Skeletal muscle tissue (tissue), 4 donors: ENCODE data around the gene SLA2. TPM values are rescaled to one million over a fixed set of nuclear protein-coding genes. Genes with fewer than 3 reads are reported as not detected.
"Not testable (repeated sequence)": the region's sequence is repeated elsewhere in the genome, so short reads cannot be mapped to it uniquely, and the experiment has no call there.

ENCODE experiments used
- H3K27ac ChIP-seq: one replicate; pipeline ENCODE4 v1.7.0; 2013; ENCODE audit warnings: mild to moderate bottlenecking, low read depth, low read length, inconsistent platforms
- H3K27me3 ChIP-seq, 3 donors: one replicate each; pipeline ENCODE4 v1.7.0; 2013; ENCODE audit warnings: low read length in 3 of 3; ENCODE audit not compliant: control insufficient read depth in 3 of 3, insufficient read depth in 3 of 3
- H3K36me3 ChIP-seq, 3 donors: one replicate each; pipeline ENCODE4 v1.7.0; 2013; ENCODE audit warnings: low read length in 3 of 3; ENCODE audit not compliant: control insufficient read depth in 3 of 3, insufficient read depth in 3 of 3
- H3K4me1 ChIP-seq, 3 donors: one replicate each; pipeline ENCODE4 v1.7.0; 2013; ENCODE audit warnings: low read length in 3 of 3, mild to moderate bottlenecking in 3 of 3; ENCODE audit not compliant: control insufficient read depth in 3 of 3, insufficient read depth in 3 of 3
- H3K4me3 ChIP-seq, 3 donors: one replicate each; pipeline ENCODE4 v1.7.0; 2013; ENCODE audit warnings: low read length in 3 of 3
- H3K9ac ChIP-seq, 3 donors: one replicate each; pipeline ENCODE4 v1.7.0; 2013; ENCODE audit warnings: low read length in 3 of 3, mild to moderate bottlenecking in 3 of 3, moderate library complexity in 2 of 3, low read depth in 1 of 3
- H3K9me3 ChIP-seq, 3 donors: one replicate each; pipeline ENCODE4 v1.7.0; 2013; ENCODE audit warnings: low read length in 3 of 3; ENCODE audit not compliant: control insufficient read depth in 3 of 3
- total RNA-seq: library from RNA; depleted of rRNA; stranded (reverse); fragments of >200 nt; gene quantifications from one replicate; pipeline ENCODE4 v1.2.3, GENCODE V29; 2014
- donor health status: Osteomylitis.

Gene SLA2
- total RNA-seq, 1 donor from 2014 or later = not detected

DNA sequence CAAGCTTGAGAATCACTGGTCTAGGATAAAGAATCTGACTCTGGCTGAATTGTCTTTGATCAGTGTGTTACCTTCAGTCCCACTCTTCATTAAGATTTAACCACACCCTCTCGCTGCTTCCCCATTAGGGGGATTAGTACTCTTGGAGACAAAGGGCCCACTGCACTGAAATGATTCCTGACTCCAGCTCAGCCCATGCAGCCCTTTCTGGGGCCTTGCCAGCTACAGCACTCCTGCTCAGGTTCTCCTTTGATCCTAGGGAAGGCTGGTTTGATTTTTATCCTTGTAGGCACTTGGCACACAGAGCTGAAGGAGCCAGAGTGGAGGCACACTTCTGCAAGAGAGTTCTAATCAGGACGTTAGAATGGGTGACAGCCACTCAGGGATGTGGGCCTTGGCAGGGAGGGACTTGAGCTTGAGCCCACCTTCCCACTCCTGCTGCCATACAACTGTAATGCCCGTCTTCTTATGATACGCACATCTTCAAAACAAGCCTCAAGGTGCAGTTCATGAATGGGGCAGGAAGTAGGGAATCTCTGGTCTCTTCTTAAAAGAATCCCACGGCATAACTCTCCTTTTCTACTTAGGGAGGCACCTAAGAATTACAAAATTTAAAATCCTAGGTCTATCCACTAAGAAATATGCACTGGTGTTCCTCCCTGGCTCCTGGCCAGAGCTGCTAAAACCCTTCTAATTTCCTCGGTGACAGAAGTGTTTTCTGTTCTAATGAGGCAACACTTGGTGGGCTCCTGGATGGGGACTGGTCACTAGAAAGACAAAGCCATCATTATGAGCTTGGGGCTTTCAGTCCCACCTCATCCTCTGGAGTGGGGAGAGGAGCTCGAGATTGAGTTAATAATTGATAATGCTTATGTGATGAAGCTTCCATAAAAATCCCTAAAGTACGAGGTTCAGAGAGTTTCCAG lies 1.5 kb upstream of the SLA2 start:
- no peaks in the 10 kb centered on the region for H3K27me3 ChIP-seq
- no peaks in the 10 kb centered on the region for H3K4me1 ChIP-seq
- peaks cover 8 to 9% (median 9%) of the 10 kb centered on the region in 3 donors for H3K36me3 ChIP-seq
- H3K27ac ChIP-seq = no peak overlapping the region
- H3K9me3 ChIP-seq = no peaks in the 10 kb centered on the region
- no peak overlapping the region for H3K9ac ChIP-seq
- H3K4me3 ChIP-seq = no peak overlapping the region

DNA sequence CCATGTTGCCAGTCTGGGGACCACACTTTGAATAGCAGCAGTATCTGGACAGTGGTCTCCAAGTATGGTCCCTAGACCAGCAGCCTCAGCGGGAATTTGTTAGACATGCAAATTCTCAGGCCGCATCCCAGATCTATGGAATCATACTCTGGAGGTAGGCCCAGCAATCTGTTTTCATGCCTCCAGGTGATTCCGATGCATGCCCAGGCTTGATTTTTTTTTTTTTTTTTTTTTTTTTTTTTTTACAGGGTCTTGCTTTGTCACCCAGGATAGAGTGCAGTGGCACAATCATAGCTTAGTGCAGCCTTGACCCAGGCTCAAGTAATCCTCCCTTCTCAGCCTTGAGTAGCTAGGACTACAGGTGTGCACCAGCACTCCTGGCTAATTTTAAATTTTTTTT lies 682 bp upstream of the SLA2 start:
- H3K9me3 ChIP-seq = no peaks in the 10 kb centered on the region
- no peaks in the 10 kb centered on the region for H3K4me1 ChIP-seq
- peaks cover 4 to 6% (median 5%) of the 10 kb centered on the region in 3 donors for H3K36me3 ChIP-seq
- H3K27ac ChIP-seq = no peak overlapping the region
- no peak overlapping the region for H3K9ac ChIP-seq
- H3K27me3 ChIP-seq = no peaks in the 10 kb centered on the region
- H3K4me3 ChIP-seq = no peak overlapping the region

DNA sequence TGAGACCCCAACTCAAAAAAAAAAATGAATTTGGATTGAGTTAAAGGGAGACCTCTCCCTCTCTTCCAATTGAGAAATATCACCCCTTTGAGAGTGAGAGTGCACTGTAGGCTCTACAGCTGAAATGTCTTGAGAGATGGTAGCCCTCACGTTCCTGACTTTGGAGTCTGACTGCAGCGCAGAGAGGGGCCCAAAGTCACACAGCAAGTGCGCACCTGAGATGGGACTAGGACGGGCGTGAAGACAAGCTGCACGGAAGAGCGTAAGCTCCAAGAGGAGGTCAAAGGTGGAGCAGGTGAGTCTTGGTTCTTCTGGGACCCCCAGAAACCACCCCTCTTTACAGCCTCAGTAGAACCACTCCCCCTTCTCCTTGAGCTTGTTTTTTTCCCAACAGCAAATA lies 643 bp downstream of the SLA2 start:
- no peaks in the 10 kb centered on the region for H3K4me1 ChIP-seq
- H3K9ac ChIP-seq = no peak overlapping the region
- no peak overlapping the region for H3K4me3 ChIP-seq
- H3K27me3 ChIP-seq = no peaks in the 10 kb centered on the region
- H3K27ac ChIP-seq = no peak overlapping the region
- H3K36me3 ChIP-seq = peaks cover 0 to 2% (median 0%) of the 10 kb centered on the region in 3 donors
- H3K9me3 ChIP-seq = no peaks in the 10 kb centered on the region

DNA sequence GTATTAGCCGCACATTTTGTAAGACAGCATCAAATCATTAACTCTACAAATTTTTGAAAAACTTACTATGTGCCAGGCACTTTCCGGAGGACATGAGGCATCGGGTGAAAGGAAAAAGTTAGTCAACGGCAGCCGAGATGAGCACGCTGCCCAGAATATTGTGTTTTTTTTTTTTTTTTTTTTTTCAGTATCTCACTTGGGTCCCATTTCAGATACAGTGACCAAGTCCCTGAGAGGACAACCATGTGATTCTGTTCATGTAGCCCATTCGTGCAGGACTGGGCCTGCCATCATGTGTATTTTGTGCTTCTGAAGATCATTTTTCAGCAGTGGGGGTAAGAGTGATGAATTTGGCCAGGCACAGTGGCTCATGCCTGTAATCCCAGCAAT lies 1.3 kb downstream of the SLA2 start:
- H3K27ac ChIP-seq = no peak overlapping the region
- H3K9me3 ChIP-seq = no peaks in the 10 kb centered on the region
- no peak overlapping the region for H3K4me3 ChIP-seq

DNA sequence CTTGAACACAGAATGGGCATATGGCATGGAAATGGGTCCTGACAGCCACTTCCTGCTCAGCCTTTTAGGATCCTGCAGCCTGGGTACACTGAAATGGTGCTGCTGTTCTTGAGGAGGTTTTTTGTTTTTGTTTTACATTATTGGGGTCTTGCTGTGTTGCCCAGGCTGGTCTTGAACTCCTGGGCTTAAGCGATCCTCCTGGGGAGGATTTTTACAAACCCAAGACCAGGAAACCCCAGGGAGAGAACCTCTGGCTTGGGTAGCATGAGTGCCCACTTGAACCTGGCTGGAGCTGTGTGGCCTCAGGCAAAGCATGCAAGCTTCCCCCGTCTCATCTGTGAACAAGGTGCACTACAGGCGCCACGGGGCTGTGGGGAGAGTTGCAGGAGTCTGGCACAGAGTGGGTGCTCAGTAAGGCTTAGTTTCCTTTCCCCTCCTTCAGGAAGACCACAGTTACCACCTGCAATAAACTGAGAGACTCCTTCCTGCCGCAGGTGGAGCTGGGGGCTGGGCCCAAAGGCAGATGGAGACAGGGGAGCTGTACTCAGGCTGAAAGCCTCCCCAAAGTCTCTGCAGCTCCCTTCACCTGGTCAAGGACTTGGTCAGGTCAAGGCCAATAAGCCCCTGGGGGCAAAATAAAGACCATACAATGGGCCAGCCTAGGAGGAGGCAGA lies 1.8 kb downstream of the SLA2 start:
- Histone ChIP-seq H3K27ac (no peak overlapping the region), H3K36me3 (peaks cover 0 to 2% (median 0%) of the 10 kb centered on the region in 3 donors), H3K9me3 (no peaks in the 10 kb centered on the region), H3K27me3 (no peaks in the 10 kb centered on the region), H3K9ac (no peak overlapping the region), H3K4me1 (no peaks in the 10 kb centered on the region), H3K4me3 (no peak overlapping the region)

More for the DNA sequence above, 1.3 kb downstream of the SLA2 start:
- H3K27me3 ChIP-seq = no peaks in the 10 kb centered on the region
- H3K36me3 ChIP-seq = peaks cover 0 to 2% (median 0%) of the 10 kb centered on the region in 3 donors
- H3K4me1 ChIP-seq = no peaks in the 10 kb centered on the region
- no peak overlapping the region for H3K9ac ChIP-seq

DNA sequence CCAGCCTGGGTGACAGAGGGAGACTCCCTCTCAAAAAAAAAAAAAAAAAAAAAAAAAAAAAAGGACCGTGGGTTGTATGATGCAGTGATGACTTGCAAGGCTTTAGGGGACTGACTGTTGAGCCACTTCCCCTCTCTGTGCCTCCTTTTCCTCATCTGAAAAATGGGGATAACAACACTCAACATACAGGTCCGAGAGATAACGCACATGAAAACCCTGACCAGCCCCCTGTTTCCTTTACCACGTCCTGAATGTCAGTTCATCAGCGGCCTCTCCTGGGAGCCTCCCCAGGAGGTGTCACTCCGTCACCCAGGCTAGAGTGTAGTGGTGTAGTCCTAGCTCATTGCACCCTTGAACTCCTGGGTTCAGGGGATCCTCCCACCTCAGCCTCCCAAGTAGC lies 3.9 kb downstream of the SLA2 start:
- no peak overlapping the region for H3K9ac ChIP-seq
- no peak overlapping the region for H3K4me3 ChIP-seq
- H3K27me3 ChIP-seq = no peaks in the 10 kb centered on the region
- no peaks in the 10 kb centered on the region for H3K9me3 ChIP-seq
- H3K4me1 ChIP-seq = no peaks in the 10 kb centered on the region
- no peak overlapping the region for H3K27ac ChIP-seq
- H3K36me3 ChIP-seq = peaks cover 0 to 2% (median 0%) of the 10 kb centered on the region in 3 donors

DNA sequence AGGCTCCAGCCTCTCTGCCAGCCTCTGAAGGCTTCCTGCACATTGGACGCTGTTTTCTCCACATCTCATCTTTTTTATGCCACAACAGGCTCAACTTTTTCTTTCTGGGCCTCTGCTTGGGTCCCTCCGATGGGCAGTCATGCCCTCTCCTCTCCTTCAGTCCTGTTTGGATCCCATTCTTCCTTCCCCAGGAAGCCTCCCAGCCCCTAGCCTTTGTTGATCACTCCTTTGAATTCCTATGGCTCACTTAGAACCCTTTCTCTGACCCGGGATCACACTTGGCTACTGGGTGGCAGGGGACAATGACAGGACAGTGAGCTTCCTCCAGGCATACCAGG lies 4.5 kb downstream of the SLA2 start:
- Histone ChIP-seq H3K4me3 (no peak overlapping the region), H3K36me3 (peaks cover 0 to 2% (median 0%) of the 10 kb centered on the region in 3 donors), H3K9me3 (no peaks in the 10 kb centered on the region), H3K9ac (no peak overlapping the region), H3K4me1 (no peaks in the 10 kb centered on the region), H3K27me3 (no peaks in the 10 kb centered on the region), H3K27ac (no peak overlapping the region)

DNA sequence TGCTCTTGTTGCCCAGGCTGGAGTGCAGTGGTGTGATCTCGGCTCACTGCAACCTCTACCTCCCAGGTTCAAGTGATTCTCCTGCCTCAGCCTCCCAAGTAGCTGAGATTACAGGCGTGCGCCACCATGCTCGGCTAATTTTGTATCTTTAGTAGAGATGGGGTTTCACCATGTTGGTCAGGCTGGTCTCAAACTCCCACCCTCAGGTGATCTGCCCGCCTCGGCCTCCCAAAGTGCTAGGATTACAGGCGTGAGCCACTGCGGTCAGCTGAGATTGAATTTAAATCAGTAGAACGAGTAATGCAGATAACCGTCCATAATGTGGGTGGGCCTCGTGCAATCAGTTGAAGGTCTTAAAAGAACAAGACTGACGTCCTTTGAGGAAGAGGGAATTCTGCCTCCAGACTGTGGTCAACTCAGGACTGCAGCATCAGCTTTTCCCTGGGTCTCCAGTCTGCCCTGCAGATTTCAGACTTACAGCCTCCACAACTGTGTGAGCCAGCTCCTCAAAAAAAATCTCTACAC lies 7.1 kb downstream of the SLA2 start:
- not testable (repeated sequence) for H3K9ac ChIP-seq, H3K9me3 ChIP-seq, H3K36me3 ChIP-seq, H3K27ac ChIP-seq, H3K4me1 ChIP-seq, H3K4me3 ChIP-seq, H3K27me3 ChIP-seq

DNA sequence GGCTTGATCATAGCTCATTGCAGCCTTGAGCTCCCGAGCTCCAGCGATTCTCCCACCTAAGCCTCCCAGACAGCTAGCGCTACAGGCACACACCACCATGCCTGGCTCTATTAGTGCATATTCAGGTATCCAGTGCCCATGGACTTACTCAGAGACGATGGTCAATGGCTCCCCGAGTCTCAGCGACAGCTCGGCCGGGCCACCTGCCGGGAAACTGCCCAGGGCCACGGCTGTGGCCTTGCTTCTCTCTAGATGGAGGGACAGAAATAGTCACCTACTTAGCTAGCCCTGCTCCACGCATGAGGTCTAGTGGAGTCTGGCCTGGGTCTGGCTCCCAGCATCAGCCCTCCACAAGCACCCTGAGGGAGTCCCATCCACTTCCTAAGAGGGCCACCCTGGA lies 11.7 kb downstream of the SLA2 start:
- Histone ChIP-seq H3K27me3 (no peaks in the 10 kb centered on the region), H3K4me1 (no peaks in the 10 kb centered on the region)

DNA sequence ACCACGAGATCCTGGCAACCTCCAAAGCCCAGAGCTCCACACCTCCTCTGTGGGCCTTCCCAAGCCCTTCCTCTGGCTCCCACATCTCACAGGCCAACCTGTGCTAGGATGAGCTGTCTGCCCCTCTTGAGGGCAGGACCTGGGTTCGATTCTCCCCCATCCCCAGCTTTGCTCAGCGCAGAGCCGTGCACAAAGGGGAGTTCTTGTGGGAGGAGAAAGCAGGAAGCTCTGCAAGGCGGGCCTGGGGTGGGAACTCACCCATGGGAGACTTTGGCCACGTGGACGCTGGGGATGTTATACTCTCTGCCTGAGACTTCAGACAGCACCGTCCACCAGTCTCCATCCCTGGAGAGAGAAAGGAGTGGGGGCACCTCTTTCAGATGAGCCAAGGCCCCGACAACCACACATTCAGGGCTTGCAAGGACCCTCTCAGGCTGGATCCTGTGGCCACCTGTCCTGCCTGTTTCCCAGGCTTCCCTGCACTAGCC lies 12.7 kb downstream of the SLA2 start:
- Histone ChIP-seq H3K4me3 (no peak overlapping the region), H3K9ac (no peak overlapping the region), H3K27ac (no peak overlapping the region), H3K36me3 (no peaks in the 10 kb centered on the region), H3K27me3 (no peaks in the 10 kb centered on the region), H3K9me3 (no peaks in the 10 kb centered on the region), H3K4me1 (no peaks in the 10 kb centered on the region)

More for the DNA sequence above, 11.7 kb downstream of the SLA2 start:
- no peaks in the 10 kb centered on the region for H3K9me3 ChIP-seq
- H3K36me3 ChIP-seq = no peaks in the 10 kb centered on the region
- H3K27ac ChIP-seq = no peak overlapping the region
- no peak overlapping the region for H3K4me3 ChIP-seq
- no peak overlapping the region for H3K9ac ChIP-seq
